Cardiac fibroblast (primary cell): Measurements from ENCODE around the gene PTPRT.

Experiments used
- DNase-seq, 2 donors: peaks; one replicate each; pipeline versions ENCODE4 v3.0.0 to v3.0.0-alpha.2; 2010; ENCODE audit warnings: low read depth in 2 of 2
- H3K4me3 ChIP-seq, 2 donors: replicated peaks in 1 of 2; 1 replicate in 1 of 2; 2 replicates in 1 of 2; pipeline ENCODE4 v1.5.1; 2011; ENCODE audit warnings: low read depth in 2 of 2, low read length in 2 of 2, mild to moderate bottlenecking in 2 of 2, moderate library complexity in 1 of 2
- TF ChIP-seq, protein P1 (sequence below): IDR thresholded peaks from one replicate; pipeline ENCODE4 v1.5.1; 2011; ENCODE audit warnings: low read depth, mild to moderate bottlenecking, low read length, inconsistent platforms

Gene PTPRT

DNA sequence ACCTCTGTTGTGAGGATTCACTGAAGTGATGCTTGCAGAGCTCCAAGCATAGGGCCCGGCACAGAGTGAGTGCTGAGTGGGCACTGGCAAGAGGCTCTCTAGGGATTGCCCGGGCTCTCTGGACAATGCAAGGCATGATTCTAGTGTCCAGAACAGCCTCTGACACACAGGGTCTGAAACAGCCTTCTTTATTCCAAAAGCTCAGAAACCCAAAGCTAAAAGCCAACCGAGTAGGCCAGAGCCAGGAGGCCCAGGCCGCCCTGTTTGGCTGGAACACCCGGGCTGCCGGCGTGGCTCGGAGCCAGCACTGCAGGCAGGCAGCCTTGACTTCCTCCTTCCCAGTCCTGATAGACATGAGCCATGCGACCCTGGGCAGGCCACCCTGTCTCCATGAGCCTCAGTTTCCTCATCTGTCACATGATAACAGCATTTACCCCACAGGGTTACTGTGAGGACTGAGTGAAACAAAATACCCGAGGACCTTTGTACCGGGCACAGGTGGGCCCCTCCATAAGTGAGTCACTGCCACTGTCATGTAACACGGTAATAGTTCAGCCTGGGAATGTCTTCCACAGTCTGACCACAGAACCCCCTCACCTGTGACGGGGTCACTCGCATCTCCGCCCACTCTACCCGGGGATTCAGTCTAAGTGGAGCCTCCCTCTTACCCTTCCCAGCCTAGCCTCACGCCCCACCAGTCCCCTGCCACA, 51.5 kb downstream of the PTPRT start:
- no peak for DNase-seq
- no peak overlapping the region for H3K4me3 ChIP-seq
- TF ChIP-seq, protein P1, sequence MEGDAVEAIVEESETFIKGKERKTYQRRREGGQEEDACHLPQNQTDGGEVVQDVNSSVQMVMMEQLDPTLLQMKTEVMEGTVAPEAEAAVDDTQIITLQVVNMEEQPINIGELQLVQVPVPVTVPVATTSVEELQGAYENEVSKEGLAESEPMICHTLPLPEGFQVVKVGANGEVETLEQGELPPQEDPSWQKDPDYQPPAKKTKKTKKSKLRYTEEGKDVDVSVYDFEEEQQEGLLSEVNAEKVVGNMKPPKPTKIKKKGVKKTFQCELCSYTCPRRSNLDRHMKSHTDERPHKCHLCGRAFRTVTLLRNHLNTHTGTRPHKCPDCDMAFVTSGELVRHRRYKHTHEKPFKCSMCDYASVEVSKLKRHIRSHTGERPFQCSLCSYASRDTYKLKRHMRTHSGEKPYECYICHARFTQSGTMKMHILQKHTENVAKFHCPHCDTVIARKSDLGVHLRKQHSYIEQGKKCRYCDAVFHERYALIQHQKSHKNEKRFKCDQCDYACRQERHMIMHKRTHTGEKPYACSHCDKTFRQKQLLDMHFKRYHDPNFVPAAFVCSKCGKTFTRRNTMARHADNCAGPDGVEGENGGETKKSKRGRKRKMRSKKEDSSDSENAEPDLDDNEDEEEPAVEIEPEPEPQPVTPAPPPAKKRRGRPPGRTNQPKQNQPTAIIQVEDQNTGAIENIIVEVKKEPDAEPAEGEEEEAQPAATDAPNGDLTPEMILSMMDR, result no peak

DNA sequence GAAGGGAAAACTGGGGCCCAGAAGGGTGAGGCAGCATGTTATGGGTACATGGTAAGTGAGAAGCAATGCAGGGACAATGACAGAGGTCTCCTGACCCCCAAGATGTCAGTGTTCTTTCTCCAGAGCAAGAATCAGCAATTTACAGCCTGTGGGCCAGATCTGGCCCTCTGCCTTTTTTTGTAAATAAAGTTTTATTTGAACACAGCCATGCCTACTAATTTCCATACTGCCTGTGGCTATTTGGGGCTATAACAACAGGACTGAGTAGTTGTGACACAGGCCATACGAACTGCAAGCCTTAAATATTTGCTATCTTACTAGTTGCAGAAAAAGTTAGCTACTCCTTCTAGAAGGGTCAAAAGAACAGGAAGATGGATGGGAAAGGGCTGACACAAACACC, 52.5 kb downstream of the PTPRT start:
- DNase-seq, result no peak
- H3K4me3 ChIP-seq, result no peak overlapping the region
- TF ChIP-seq, protein P1, result no peak

DNA sequence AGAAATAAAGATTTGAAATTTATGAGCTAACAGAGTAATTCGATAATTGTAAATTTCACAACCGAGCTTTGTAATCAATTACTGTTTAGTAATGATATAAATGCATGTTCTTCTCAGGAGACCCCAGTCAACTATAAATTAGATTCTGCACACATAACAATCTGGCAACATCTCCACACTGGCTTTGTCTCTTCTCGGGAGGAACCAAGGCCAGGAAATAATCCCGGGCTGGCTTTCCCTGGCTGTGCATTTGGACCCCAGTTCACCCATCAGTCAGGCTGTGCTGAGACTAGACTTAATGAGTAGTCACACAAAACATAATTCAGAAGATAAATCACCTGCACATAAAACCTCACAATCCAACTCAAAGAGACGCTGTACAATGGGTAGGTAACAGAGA, 65.5 kb downstream of the PTPRT start:
- TF ChIP-seq, protein P1, result no peak
- no peak overlapping the region for H3K4me3 ChIP-seq
- no peak for DNase-seq

DNA sequence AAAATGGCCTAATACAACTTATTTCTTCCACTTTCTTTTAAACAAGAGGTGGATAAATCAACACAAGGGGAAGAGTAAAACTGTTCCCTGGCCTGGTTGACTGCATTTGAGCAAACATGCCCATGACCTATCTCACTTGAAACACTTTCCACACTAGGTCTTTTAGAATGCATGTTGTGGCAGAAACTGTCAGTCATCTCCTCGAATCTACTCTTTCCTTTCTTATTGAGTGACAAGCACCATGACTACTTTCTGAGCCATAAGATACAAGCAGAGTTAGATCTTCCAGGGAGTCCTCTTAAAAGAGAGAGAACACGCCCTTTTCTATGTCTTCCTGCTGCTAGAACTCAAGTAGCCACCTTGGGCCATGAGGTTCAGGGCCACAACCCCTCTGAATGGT, 66.5 kb downstream of the PTPRT start:
- H3K4me3 ChIP-seq, result no peak overlapping the region
- DNase-seq, result no peak
- TF ChIP-seq, protein P1, result no peak

DNA sequence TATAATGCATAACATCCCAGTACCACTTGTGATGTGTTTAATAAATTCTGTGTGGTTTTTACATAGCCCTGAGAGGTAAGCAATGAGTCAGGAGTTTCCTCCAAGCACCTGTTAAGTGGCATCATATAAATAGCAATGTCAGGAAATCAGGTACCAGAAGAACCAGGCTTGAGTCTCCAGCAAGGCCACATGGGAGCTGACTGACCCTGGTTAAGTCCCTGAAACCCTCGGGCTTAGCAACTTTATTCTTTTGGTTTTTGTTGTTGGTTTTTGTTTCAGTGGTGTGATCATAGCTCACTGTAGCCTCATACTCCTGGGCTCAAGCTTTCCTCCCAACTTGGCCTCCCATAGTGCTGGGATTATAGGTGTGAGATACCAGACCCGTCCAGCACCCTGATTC, 70.0 kb downstream of the PTPRT start:
- no peak for DNase-seq
- TF ChIP-seq, protein P1, result no peak

DNA sequence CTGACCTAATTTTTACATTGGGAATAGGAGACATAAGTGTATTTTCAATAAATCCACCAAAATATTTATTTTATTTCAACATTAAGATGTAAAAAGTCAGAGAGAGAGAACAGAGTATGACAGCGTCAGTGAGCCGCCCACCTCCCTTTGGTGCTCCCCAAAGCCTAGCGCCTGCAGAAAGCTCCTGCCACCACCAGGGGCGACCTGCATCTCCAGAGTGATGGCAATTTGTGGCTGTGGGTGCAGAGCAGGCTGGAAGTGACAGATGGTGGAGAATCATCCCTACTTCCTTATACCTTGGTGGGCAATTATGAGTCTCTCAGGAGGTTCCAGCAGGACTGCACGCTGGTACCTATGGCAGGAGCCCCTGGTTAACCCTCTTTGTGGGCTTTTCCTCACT, 87.3 kb downstream of the PTPRT start:
- TF ChIP-seq, protein P1, result no peak
- DNase-seq, result no peak
- no peak overlapping the region for H3K4me3 ChIP-seq

More for the DNA sequence above, 70.0 kb downstream of the PTPRT start:
- H3K4me3 ChIP-seq, result no peak overlapping the region

DNA sequence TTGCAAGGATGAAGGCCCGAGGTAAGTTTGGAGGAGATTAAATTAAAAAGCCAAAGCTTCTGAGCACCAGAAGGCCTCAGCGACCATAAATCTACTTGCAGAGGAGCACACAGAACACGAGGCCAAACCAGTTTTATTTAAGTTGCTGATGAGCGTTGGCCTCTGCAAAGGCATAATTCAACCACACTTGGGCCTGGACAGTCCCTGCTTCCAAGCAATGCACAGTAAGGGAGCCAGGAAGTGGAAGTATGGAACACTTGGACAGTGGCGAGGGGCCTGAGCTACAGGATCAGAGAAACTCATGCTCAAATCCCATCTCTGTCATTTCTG, 92.8 kb downstream of the PTPRT start:
- no peak for DNase-seq
- TF ChIP-seq, protein P1, result no peak

More for the DNA sequence above, 92.8 kb downstream of the PTPRT start:
- H3K4me3 ChIP-seq, result no peak overlapping the region
